Colonic mucosa (tissue), 4 donors: ENCODE results near the gene UHRF2. TPM values are rescaled to one million over a fixed set of nuclear protein-coding genes. Genes with fewer than 3 reads are reported as not detected.
A peak's percentile ranks its signal among the peaks of the same experiment; 100 is the strongest.
"Not testable (repeated sequence)": the region's sequence is repeated elsewhere in the genome, so short reads cannot be mapped to it uniquely, and the experiment has no call there.

Experiments
- DNase-seq: peaks from one replicate; pipeline ENCODE4 v3.0.0-alpha.2; 2020
- H3K27ac ChIP-seq: fragments of 200-600 bp; one replicate; pipeline ENCODE4 v1.8.0; 2021
- H3K27me3 ChIP-seq: fragments of 200-600 bp; one replicate; pipeline ENCODE4 v1.8.0; 2021
- H3K36me3 ChIP-seq: fragments of 200-600 bp; one replicate; pipeline ENCODE4 v1.8.0; 2021
- H3K4me1 ChIP-seq: fragments of 200-600 bp; one replicate; pipeline ENCODE4 v1.8.0; 2021; ENCODE audit warnings: mild to moderate bottlenecking
- H3K4me3 ChIP-seq: fragments of 200-600 bp; one replicate; pipeline ENCODE4 v1.8.0; 2021
- H3K9ac ChIP-seq, 2 donors: one replicate each; pipeline ENCODE4 v1.7.0; 2013; ENCODE audit warnings: control low read depth in 2 of 2, low read depth in 2 of 2, low read length in 2 of 2
- H3K9me3 ChIP-seq: fragments of 200-600 bp; one replicate; pipeline ENCODE4 v1.8.0; 2021
- CTCF ChIP-seq: fragments of 200-600 bp; IDR thresholded peaks from one replicate; pipeline ENCODE4 v1.8.0; 2022; ENCODE audit warnings: antibody characterized with exemption, mild to moderate bottlenecking
- intact Hi-C: fragments of 100-400 bp; cut with DNase I; formaldehyde crosslinking; loops from one replicate; pipeline ENCODE4 v1.14.1; 2022
- total RNA-seq, 2 donors: library from RNA; stranded (reverse); fragmentation: NEBNext Ultra II Directional in 1 of 2; extraction: Animal tissue kit (Norgen Biotek cat#: 25700) in 1 of 2; gene quantifications; one replicate each; pipeline ENCODE4 v1.2.1, GENCODE V29; 2021
- donor health status: healthy.
- donor health status: DM: no; HTN: no; CAD: no.
- donor health status: DM: no; HTN: no; CAD: no.

The UHRF2 gene
- 10 to 100 TPM; 30.8 to 33.4 TPM for total RNA-seq

- Histone ChIP-seq H3K4me1 (peaks cover 15% of the 10 kb centered on the region), H3K27me3 (no peaks in the 10 kb centered on the region), H3K9me3 (no peaks in the 10 kb centered on the region), H3K4me3 (peak within 1 kb of the TSS; percentile 99), H3K36me3 (no peaks in the 10 kb centered on the region), H3K27ac (peak within 1 kb of the TSS; percentile 87), H3K9ac (peak within 1 kb of the TSS; percentile 89 to 91)
- intact Hi-C loops, result no loop called here
- TF ChIP-seq CTCF, result no peak
- peak; percentile 99 for DNase-seq
Measured at GRCh38 chr9:6412487-6413364, at the start of gene UHRF2. TSS of gene UHRF2 (plus strand) at chr9:6413199. CDS start at chr9:6413491, 292 bp downstream.

DNA sequence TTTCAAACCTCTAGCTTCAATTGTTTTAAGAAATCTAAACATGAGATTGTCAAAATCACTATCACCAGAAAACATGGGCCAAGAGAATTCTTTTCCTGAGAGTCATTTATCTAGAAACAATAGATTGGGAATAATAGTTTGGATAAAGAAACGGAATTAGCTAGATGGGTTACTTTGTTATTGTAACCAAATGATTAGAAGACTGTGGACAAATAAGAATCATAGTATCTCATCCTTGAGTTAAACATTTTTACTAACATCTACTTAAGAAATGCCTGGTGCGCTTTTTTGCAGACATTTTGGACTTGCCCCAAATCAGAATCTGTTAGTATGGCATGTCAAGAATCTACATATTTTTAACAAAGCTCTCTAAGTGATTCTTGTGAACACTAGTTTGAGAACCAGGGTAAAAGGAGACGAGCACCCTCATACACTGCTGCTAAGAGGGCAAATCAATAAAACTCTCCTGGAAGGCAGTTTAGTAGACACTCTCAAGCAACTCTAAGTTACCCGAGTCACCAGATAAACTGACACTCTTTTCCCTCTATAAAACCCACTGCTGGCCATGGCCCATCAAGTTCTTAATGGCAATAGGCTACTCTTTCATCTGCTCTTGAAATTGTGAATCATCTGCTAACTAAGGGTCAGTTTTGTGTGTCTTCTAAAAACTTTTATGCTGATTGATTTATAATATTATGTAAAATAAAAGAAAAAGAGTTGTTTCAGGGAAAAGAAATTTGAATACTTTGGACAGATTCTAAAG, 45.7 kb upstream of the UHRF2 start:
- Histone ChIP-seq H3K36me3 (no peaks in the 10 kb centered on the region), H3K4me3 (no peak overlapping the region), H3K9me3 (no peaks in the 10 kb centered on the region), H3K27me3 (no peaks in the 10 kb centered on the region), H3K9ac (no peak overlapping the region), H3K4me1 (no peaks in the 10 kb centered on the region), H3K27ac (no peak overlapping the region)
- intact Hi-C loops, result no loop called here
- TF ChIP-seq CTCF, result no peak
- DNase-seq, result no peak

GRCh38 chr9:6368831-6369230, 44.2 kb upstream of the UHRF2 start:
- no peaks in the 10 kb centered on the region for H3K36me3 ChIP-seq
- DNase-seq, result no peak
- no peaks in the 10 kb centered on the region for H3K4me1 ChIP-seq
- H3K4me3 ChIP-seq, result no peak overlapping the region
- H3K9ac ChIP-seq, result no peak overlapping the region
- TF ChIP-seq CTCF, result no peak
- intact Hi-C loops, result no loop called here
- no peaks in the 10 kb centered on the region for H3K27me3 ChIP-seq
- no peaks in the 10 kb centered on the region for H3K9me3 ChIP-seq
- no peak overlapping the region for H3K27ac ChIP-seq

DNA sequence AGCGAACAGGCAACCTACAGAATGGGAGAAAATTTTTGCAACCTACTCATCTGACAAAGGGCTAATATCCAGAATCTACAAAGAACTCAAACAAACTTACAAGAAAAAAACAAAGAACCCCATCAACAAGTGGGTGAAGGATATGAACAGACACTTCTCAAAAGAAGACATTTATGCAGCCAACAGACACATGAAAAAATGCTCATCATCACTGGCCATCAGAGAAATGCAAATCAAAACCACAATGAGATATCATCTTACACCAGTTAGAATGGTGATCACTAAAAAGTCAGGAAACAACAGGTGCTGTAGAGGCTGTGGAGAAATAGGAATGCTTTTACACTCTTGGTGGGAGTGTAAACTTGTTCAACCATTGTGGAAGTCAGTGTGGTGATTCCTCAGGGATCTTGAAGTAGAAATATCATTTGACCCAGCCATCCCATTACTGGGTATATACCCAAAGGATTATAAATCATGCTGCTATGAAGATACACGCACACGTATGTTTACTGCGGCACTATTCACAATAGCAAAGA, 31.5 kb upstream of the UHRF2 start:
- H3K9ac ChIP-seq, H3K36me3 ChIP-seq, H3K4me3 ChIP-seq, intact Hi-C loops, DNase-seq, H3K4me1 ChIP-seq, H3K27me3 ChIP-seq, H3K27ac ChIP-seq, H3K9me3 ChIP-seq: not testable (repeated sequence)

- intact Hi-C loops, result no loop called here
- Histone ChIP-seq H3K27ac (no peak overlapping the region), H3K9me3 (no peaks in the 10 kb centered on the region), H3K9ac (no peak overlapping the region), H3K4me1 (no peaks in the 10 kb centered on the region), H3K36me3 (no peaks in the 10 kb centered on the region), H3K27me3 (no peaks in the 10 kb centered on the region), H3K4me3 (no peak overlapping the region)
- TF ChIP-seq CTCF, result no peak
- no peak for DNase-seq
Measured at GRCh38 chr9:6382681-6383080, 30.3 kb upstream of the UHRF2 start.
